GM21723 (cell line): ENCODE results near the gene CDC42EP5.
"Not testable (repeated sequence)": the region's sequence is repeated elsewhere in the genome, so short reads cannot be mapped to it uniquely, and the experiment has no call there.

ENCODE experiments used
- ATAC-seq: cut with Tn5 transposase; IDR thresholded peaks from one replicate; pipeline ENCODE4 v1.9.1; 2021; ENCODE audit warnings: mild to moderate bottlenecking, moderate library complexity; ENCODE audit not compliant: unreplicated experiment

Gene CDC42EP5

DNA sequence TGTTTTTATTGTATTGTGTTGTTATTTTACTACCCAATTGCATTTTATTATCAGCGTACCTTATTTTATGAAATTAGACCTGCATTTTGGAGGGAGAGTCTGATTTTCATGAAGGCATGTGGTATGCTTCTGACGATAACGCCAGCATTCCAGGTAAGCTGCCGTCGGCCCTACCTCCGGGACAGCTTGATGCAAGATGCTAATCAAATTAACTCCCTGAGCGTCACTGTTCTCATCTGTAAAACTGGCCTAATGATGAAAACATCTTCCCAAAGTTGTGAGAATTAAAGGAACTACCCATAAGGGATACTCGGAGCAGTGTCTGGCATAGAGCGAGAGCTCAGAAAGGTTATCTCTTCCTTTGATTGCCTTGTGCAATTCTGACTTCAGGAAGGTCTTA, 16.7 kb upstream of the CDC42EP5 start:
- ATAC-seq: no peak

DNA sequence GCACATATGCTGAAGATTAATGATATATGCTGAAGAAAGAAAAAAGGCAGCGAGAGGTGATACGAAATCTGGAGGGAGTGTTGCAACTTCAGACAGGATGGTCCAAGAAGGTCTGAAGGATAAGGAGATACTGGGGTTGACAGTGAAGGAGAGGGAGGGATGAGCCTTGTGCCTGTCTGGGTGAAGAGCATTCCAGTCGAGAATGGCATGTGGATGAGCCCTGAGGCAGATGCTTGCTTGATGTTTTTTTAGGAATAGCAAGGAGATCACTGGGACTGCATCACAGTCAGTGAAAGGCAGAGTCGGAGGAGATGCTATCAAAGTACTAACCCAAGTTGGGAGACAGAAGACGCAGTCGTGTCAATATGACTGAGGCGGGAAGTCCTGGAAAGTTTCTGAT, 16.2 kb upstream of the CDC42EP5 start:
- ATAC-seq: no peak

DNA sequence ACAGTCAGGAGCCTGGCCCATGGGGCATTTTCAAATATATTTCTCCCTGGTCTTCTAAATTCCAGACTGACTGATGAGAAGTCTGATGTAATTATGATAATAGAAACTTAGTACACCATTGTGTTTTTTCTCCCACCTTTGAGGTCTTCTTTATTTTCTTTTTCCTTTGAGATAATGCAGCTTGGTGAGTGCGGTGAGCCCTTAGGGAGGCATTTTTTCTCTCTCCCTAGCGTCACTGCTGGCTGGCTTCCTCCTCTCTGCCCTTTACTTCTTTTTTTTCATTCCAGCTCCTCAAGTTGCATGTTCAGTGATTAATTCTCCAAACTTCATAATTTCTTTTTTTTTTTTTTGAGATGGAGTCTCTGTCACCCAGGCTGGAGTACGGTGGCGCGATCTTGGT, 12.8 kb upstream of the CDC42EP5 start:
- ATAC-seq: no peak

DNA sequence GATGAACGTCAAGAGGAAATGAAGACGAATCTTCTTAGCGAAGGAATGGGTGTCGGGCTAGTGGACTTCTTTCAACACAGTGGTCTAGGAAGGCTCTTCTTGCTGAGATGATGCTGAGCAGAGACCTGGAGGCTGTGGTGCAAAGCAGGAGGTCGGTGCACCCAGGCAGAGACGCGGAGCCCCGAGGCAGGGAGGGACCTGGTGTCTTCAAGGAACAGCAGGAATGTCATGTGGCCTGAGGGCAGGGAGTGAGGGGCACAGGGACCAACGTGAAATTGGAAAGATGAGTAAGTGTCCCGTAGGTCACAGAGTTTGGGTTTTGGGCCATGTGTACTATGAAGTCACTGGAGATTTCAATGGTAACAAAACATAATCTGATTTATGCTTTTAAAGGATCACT, 11.4 kb upstream of the CDC42EP5 start:
- ATAC-seq: no peak

DNA sequence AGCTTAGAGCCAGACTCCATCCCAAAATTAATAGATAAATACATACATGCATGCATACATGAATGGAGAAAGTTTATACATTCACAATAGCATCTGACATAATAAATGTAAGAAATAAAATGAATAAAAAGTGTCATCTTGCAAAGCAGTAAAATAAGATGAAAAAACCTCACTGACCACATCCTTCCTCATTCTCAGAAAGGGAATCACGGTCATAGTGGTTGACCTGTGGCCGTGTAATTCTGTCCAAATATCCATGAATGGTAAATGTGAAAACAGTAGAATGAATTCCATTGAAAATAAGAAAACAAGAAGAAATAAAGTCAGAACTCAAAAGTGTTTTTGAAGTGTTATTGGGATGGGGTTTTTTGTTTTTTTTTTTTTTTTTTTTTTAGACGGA, 9.8 kb upstream of the CDC42EP5 start:
- ATAC-seq: no peak

DNA sequence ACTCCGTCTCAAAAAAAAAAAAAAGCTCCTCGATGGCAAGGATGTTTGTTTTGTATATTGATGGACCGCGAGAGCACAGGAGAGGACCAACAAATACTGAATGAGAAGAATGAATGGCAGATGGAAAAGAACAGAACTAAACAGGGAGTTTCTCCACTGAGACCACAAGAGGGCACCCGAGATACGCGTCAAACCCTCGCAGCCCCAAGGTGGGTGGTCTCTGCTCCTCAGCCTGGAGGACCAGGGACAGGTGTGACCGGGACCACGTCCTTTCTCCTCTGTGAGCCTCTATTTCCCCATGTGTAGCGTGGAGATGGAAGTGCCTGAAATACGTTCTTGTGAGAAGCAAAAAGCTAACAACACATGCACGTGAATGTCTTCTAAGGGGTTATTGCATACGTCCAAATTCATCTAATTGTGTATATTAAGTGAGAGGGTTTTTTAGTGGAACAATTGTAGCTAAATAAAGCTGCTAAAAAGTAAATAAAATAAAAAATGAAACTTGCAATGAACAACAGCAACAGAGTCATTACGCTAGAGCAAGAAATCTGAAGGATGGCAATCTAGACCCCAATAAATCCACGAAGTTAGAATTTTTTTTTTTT, 8.3 kb upstream of the CDC42EP5 start:
- ATAC-seq: no peak

DNA sequence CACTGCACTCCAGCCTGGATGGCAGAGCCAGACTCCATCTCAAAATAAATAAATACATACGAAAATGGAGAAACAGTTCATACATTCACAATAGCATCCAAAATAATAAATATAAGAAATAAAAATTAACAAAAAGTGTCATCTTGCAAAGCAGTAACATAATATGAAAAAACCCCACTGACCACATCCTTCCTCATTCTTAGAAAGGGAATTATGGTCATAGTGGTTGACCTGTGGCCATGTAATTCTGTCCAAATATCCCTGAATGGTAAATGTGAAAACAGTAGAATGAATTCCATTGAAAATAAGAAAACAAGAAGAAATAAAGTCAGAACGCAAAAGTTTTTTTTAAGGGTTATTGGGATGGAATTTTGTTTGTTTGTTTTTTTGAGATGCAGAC, 7.0 kb upstream of the CDC42EP5 start:
- no peak for ATAC-seq

DNA sequence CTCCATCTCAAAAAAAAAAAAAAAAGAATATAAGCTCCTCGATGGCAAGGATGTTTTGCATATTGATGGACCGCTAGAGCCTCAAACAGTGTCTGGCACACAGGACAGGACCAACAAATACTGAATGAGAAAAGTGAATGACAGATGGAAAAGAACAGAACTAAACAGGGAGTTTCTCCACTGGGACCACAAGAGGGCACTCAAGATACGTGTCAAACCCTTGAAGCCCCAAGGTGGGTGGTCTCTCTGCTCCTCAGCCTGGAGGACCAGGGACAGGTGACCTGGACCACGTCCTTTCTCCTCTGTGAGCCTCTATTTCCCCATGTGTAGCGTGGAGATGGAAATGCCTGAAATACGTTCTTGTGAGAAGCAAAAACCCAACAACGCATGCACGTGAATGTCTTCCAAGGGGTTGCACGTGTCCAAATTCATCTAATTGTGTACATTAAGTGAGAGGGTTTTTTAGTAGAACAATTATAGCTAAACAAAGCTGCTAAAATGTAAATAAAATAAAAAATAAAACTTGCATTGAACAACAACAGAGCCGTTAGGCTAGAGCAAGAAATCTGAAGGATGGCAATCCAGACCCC, 5.7 kb upstream of the CDC42EP5 start:
- ATAC-seq: no peak

DNA sequence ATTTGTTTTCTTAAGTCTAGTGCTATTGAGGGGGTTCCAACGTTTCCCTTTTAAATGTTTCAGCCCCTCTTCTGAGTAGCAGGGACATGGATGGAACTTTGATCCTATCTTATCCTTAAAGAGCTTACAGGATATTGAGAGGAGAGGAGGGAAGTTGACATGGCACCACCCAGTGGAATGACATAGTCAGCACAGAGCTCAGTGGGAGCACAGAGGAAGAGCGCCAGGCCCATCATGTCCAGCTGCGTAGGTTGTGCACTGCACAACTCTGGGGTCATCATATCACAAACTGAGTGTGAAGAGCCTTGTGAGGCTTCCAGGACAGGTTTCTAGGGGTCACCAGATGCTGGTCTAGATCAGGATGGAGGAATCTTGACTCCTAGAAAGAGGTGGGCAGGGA, 4.6 kb upstream of the CDC42EP5 start:
- ATAC-seq: no peak

DNA sequence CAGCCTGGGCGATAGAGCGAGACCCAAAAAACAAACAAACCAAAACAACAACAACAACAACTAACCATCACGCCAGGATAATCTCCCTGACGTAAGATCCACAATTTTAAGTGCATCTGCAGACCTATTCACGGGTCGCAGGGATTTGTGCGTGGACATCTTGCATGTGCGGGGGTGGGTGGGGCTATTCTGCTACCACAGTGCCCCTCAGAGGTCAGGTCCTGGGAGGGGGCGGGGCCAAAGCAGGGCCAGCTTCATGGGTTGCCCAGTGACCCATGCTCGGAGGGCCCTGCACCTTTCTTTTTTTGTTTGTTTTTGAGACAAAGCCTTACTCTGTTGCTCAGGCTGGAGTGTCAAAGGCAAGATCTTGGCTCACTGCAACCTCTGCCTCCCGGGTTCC, 2.6 kb upstream of the CDC42EP5 start:
- ATAC-seq: no peak

DNA sequence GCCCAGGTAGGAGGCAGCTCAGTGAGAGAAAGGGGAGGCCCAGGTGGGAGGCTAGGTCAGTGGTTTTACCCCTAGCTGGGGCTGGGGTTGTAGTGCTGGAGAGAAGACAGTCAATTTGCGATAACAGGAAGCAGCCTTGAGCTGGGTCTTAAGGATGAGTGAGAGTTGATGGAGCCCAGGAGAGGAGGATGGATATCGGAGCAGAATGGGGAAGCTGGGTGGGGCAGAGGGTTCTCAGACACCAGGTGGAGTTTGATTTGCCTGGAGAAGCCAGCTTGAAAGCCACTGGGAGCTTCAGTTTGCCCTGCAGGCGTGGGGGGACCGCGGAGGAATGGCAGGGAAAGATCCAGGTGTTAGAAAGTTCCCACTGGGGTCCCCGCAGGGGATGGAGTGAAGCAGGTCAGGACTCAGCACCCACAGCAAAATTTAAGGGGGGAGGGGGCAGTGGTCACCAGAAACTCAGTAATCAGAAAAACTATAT, 836 bp upstream of the CDC42EP5 start:
- ATAC-seq: no peak

DNA sequence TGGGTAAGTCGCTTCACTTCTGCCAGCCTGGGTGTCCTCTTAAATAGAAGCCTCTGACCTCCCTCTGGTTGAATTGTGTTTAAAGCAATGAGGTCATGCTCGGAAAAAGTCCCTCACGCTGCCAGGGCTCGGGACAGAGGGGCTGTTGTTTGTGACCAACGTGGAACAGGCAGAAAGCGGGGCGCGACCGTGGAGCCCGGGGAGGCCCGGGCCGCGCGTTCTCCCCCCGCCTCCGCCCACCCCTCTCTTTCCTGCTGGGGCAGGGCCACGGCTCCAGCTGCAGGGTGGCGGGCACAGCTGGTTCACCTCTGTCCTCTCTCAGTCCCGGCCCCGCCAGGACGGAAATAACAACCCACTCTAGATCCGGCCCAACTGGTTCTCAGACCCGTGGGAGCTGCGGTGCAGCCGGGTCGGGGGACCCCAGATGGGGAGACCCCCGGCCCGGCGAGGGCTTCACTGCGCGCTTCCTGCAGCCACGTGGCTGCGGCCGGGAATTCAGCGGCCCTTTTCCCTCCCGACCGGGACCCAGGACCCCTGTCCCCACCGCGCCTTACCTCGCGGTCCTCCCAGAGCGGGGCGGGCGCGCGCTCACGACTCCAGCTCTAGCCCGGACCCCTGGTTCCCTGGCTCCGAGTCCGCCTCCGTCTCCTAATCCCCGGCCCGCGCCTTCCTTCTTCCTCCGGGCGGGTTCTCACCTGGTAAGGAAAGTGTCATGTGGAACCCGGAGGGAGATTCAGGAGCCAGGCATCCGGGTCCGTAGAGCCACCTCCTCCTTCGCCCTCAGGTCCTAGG, 1.9 kb downstream of the CDC42EP5 start:
- no peak for ATAC-seq

DNA sequence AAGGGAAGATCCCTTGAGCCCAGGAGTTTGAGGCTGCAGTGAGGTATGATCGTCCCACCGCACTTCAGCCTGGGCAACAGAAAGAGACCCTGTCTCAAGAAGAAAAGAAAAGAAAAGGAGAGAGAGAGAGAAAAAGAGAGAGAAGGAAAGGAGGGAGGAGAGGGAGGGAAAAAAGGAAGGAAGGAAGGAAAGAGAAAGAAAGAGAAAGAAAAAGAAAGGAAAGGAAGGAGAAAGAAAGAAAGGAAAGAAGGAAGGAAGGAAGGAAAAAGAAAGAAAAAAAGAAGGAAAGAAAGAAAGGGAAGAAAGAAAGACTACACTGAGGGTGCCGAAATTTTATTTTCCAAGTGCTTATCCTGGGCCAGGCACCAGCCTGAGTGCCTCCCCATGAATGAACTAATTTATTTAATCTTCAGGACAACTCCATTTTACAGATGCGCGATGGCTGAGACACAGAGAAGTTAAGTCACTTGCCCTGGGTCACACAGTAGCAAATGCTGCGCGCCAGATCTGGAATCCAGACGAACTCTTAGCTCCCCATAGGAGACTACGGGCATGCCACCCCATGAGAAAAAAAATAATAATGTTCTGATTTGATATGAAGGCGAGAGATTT, 2.7 kb downstream of the CDC42EP5 start:
- no peak for ATAC-seq

DNA sequence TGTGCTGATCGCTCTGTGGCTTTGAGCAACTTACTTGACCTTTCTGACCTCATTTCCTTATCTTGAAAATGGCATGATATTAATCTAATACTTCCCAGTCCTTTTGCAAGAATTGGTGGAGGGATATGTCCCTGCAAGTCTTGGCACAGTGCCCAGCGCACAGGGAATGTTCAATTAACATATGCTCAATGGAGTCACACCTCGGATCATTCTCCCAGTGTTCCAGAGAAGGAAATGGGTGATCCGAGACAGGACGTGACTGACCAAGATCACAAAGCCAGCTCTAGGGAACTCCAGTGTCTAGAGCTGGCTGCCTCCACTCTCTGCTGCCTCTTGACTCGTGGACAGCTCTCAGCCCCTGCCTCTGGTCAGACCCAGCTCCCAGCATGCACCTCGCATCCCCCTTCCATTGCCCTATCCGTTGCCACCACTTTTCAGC, 3.6 kb downstream of the CDC42EP5 start:
- no peak for ATAC-seq

DNA sequence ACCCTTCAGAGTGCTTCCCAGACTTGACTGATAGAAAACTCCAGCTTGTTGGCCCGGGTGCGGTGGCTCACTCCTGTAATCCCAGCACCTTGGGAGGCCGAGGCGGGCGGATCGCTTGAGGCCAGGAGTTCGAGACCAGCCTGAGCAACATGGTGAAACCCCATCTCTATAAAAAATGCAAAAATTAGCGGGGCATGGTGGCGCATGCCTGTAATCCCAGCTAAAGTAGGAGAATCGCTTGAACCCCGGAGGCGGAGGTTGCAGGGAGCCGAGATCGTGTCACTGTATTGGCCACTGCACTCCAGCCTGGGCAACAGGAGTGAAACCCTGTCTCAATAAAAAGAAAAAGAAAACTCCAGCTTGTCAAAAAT, 7.0 kb downstream of the CDC42EP5 start:
- ATAC-seq: not testable (repeated sequence)

DNA sequence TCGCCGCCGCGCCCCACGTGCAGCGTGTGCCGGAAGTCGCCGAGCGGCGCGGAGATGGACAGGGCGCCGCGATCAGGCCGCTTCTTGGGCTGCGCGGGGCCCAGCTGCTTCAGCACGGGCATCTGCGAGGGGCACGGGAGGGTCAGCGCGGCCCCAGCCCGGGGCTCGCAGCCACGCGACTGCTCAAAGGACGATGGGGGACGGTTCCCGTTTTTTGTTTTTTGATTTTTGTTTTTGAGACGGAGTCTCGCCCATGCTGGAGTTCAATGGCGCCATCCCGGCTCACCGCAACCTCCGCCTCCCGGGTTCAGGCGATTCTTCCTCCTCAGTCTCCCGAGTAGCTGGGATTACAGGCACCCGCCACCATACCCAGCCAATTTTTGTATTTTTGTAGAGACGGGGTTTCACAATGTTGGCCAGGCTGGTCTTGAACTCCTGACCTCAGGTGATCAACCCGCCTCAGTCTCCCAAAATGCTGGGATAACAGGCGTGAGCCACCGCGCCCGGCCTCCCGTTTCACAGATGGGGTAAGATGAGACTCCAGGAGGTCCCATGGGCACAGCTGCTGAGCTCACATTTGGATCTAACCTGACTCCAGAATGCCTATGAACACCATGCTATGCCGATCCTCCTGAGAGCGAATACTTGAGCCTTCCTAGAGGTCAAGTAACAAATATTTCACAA, 7.5 kb downstream of the CDC42EP5 start:
- ATAC-seq: no peak

DNA sequence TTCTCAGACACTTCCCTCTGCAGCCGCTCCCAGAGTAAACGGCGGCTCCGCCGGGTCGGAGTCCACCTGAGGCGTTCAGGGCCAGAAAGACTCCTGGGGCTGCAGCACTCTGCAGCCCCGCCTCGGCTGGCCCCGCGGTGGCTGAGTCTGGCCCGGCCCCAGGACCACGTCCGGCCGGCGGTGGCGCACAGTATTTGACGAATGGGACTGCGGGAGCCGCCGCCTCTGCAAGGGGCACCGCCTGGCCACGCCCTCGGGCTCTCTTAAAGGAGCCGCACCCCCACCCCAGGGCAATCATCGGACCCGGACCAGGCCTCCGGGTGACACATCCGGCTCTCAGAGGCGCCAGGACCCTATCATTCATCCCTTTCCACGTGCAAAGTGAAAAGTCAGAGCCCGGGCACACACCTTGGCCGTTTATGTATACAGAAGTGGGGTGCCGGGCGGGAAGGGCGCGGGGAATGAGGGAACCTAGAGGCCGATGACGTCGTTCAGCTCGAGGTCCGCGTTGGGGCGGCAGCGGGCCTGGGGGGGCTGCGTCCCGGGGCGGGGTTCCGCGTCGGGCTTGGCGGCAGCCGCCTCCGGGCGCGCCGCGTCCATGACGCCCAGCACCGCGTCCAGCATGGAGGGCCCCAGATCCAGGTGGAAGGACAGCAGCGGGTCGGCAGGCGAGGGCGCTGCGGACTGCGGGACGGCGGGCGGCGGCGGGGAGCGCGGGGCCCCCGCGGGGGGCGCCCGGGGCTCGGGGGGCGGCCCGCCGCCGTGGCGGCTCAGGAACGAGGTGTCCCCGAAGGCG, 8.3 kb downstream of the CDC42EP5 start:
- ATAC-seq: peak; percentile 49

DNA sequence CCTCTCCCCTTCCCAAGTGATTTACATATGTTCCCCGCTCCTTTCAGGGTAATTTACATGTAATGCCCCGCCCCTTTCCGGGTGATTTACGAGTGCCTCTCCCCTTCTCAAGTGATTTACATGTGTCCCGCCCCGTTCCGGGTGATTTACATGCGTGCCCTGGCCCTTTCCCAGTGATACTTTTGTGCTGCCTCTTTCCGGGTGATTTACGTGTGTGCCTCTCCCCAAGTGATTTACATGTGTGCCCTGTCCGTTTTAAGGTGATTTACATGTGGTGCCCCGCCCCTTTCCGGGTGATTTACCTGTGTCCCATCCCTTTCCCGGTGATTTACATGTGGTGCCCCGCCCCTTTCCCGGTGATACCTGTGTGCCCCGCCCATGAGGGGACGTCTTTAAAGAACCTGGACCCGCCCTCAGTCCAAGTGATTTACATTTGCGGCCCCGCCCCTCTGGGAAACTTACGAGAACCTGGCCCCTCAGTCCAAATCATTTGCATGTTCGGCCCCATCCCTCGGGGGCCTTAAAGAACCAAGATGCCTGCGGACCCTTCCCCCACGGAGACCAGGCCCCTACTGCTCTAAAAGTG, 9.0 kb downstream of the CDC42EP5 start:
- ATAC-seq: peak; percentile 45

DNA sequence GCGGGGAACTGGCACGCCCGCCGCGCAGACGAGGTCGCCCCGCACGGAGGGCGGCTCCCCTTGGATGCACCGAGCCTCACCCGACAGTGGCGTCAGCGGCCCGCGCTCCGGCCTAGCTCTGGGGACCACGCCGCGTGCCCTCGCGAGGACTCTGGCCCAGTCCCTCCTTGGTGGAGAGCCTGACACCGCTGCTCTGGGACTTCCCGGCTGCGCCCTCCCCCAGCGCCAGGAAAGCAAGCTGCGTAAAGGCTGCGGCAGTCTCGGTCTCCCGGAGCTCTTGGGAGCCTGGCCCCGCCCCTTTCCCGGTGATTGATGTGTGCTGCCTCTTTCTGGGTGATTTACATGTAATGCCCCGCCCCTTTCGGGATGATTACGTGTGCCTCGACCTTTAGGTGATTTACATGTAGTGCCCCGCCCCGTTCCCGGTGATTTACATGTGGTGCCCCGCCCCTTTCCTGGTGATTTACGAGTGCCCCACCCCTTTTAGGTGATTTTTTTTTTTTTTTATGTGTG, 9.5 kb downstream of the CDC42EP5 start, which contains the start of gene LENG9:
TSS of gene LENG9 (minus strand) at position 248 of the 513 bp plus-strand sequence. CDS start 252 bp downstream, outside the sequence.
- ATAC-seq: peak; percentile 57
